K562 (cell line): ENCODE measurements around the gene AFDN. TPM values are rescaled to one million over a fixed set of nuclear protein-coding genes. Genes with fewer than 3 reads are reported as not detected.
A peak's percentile ranks its signal among the peaks of the same experiment; 100 is the strongest.

Source experiments
- HLTF ChIP-seq: fragments of 450-650 bp; IDR thresholded peaks from 2 replicates; pipeline ENCODE4 v1.6.1; 2016
- KAT7 ChIP-seq: sonication (generic); formaldehyde crosslinking; IDR thresholded peaks from 2 replicates; pipeline ENCODE4 v1.8.0; 2022; ENCODE audit warnings: missing genetic modification reagents, mild to moderate bottlenecking, borderline replicate concordance
- KDM1A ChIP-seq, 2 experiments: fragments of 450-650 bp; IDR thresholded peaks; 2 replicates each; pipeline ENCODE4 v1.6.1; 2016; ENCODE audit warnings: mild to moderate bottlenecking in 2 of 2
- KLF13 ChIP-seq: fragments of 450-650 bp; IDR thresholded peaks from 2 replicates; pipeline ENCODE4 v1.6.1; 2016; ENCODE audit warnings: missing genetic modification characterization, low read depth, mild to moderate bottlenecking, missing compliant biosample characterization, moderate library complexity, borderline replicate concordance
- MAZ ChIP-seq, 2 experiments: fragments of 450-650 bp in 1 of 2; sonication (generic) in 1 of 2; formaldehyde crosslinking; IDR thresholded peaks in 1 of 2; conservative IDR thresholded peaks in 1 of 2; 2 replicates each; pipeline versions ENCODE4 v1.4.0 to v1.5.0; 2020; ENCODE audit warnings: mild to moderate bottlenecking in 1 of 2, missing genetic modification reagents in 1 of 2
- NCOR1 ChIP-seq: fragments of 450-650 bp; IDR thresholded peaks from 2 replicates; pipeline ENCODE4 v1.6.1; 2016; ENCODE audit warnings: mild to moderate bottlenecking, moderate library complexity
- NR2C2 ChIP-seq, 2 experiments: fragments of 200-800 bp in 1 of 2; sonication (Bioruptor generic) in 1 of 2; sonication (generic) in 1 of 2; formaldehyde crosslinking in 1 of 2; IDR thresholded peaks; 2 replicates each; pipeline versions ENCODE4 v1.6.1 to v1.8.0; 2016 to 2022; ENCODE audit warnings: mild to moderate bottlenecking in 1 of 2, missing compliant biosample characterization in 1 of 2, missing genetic modification characterization in 1 of 2, missing genetic modification reagents in 1 of 2
- NRF1 ChIP-seq, 2 experiments: fragments of 450-650 bp; IDR thresholded peaks in 1 of 2; conservative IDR thresholded peaks in 1 of 2; 2 replicates each; pipeline ENCODE4 v1.6.1; 2014; ENCODE audit warnings: mild to moderate bottlenecking in 2 of 2
- PKNOX1 ChIP-seq: fragments of 450-650 bp; IDR thresholded peaks from 2 replicates; pipeline ENCODE4 v1.6.1; 2016
- POLR2AphosphoS2 ChIP-seq: IDR thresholded peaks from 2 replicates; pipeline ENCODE4 v1.6.1; 2012; ENCODE audit warnings: low read length, improper control_type of control experiment
- PPARD ChIP-seq: fragments of 250-450 bp; sonication (Bioruptor Pico); IDR thresholded peaks from 2 replicates; pipeline ENCODE4 v1.8.0; 2022; ENCODE audit warnings: inconsistent platforms, mild to moderate bottlenecking, moderate library complexity
- SMARCA4 ChIP-seq: fragments of 450-650 bp; IDR thresholded peaks from 2 replicates; pipeline ENCODE4 v1.6.1; 2016
- SMARCA5 ChIP-seq: fragments of 450-650 bp; IDR thresholded peaks from 2 replicates; pipeline ENCODE4 v1.6.1; 2016
- SMARCE1 ChIP-seq: fragments of 450-650 bp; IDR thresholded peaks from 2 replicates; pipeline ENCODE4 v1.7.1; 2016; ENCODE audit warnings: mild to moderate bottlenecking
- TAL1 ChIP-seq: fragments of 450-650 bp; IDR thresholded peaks from 2 replicates; pipeline ENCODE4 v1.6.1; 2016; ENCODE audit warnings: mild to moderate bottlenecking
- TBL1XR1 ChIP-seq, 2 experiments: IDR thresholded peaks; 2 replicates each; pipeline ENCODE4 v1.6.1; 2012; ENCODE audit warnings: improper control_type of control experiment in 2 of 2, low read length in 2 of 2, mild to moderate bottlenecking in 1 of 2
- TCF3 ChIP-seq: sonication (generic); formaldehyde crosslinking; IDR thresholded peaks from 2 replicates; pipeline ENCODE4 v1.4.0; 2020; ENCODE audit warnings: mild to moderate bottlenecking, missing genetic modification reagents
- ZNF76 ChIP-seq: fragments of 250-450 bp; sonication (Bioruptor Pico); IDR thresholded peaks from 2 replicates; pipeline ENCODE4 v1.4.0; 2020; ENCODE audit warnings: mild to moderate bottlenecking, moderate library complexity, borderline replicate concordance
- polyA plus RNA-seq, 8 experiments: library from polyadenylated mRNA; depleted of rRNA in 4 of 8; stranded (reverse) in 5 of 8; unstranded in 3 of 8; fragments of >200 nt; fragmentation: Nextera tagmentation in 2 of 8; fragmentation: Illumina TruSeq in 1 of 8; extraction: Ambion mirVana in 2 of 8; extraction: Trizol in 1 of 8; gene quantifications; 2 replicates each; pipeline versions ENCODE4 v1.2.1 to v1.2.3, GENCODE V29; 2011 to 2014; ENCODE audit warnings: inconsistent platforms in 1 of 8, missing spikeins in 1 of 8
- total RNA-seq, 7 experiments: library from RNA; depleted of rRNA in 6 of 7; stranded (reverse); fragments of >200 nt in 6 of 7; fragmentation: Illumina TruSeq in 2 of 7; extraction: Trizol in 2 of 7; gene quantifications; 2 replicates each; pipeline versions ENCODE4 v1.2.1 to v1.2.3, GENCODE V29; 2011 to 2021; ENCODE audit warnings: low replicate concordance in 1 of 7
- TF ChIP-seq, protein P1 (sequence below), 2 experiments: IDR thresholded peaks in 1 of 2; conservative IDR thresholded peaks in 1 of 2; 2 replicates each; pipeline ENCODE4 v1.6.1; 2016; ENCODE audit warnings: low read depth in 2 of 2, mild to moderate bottlenecking in 1 of 2, missing compliant biosample characterization in 1 of 2, missing genetic modification characterization in 1 of 2, moderate library complexity in 1 of 2
- TF ChIP-seq, protein P2 (sequence below): sonication (generic); formaldehyde crosslinking; IDR thresholded peaks from 2 replicates; pipeline ENCODE4 v1.8.1; 2023; ENCODE audit warnings: missing genetic modification reagents, mild to moderate bottlenecking, borderline replicate concordance

Gene AFDN
- total and polyA plus RNA-seq, 9 of the 15 experiments (the other 6 are each of a cell fraction or from before 2014, with no cell fraction given), result 7.2 to 129 (median 105) TPM

GRCh38 chr6:167846997-167847606 lies 20.4 kb downstream of the AFDN start (continued):
- TF ChIP-seq ZNF76 (no peak), KAT7 (CRISPR knock-in tag) (no peak), KDM1A (IDR thresholded peaks at IDR 0.05) (peak; percentile 55 to 70; a peak in 3 of 4 replicates), SMARCA5 (0 out of 2 replicates have a peak, but pooled peaks have one; percentile 45), SMARCE1 (peak; percentile 87), PPARD (CRISPR knock-in tag) (no peak), NR2C2 (CRISPR knock-in tag; IDR thresholded peaks at IDR 0.05) (no peak), NR2C2 (tag; IDR thresholded peaks at IDR 0.05) (no peak), TBL1XR1 (IDR thresholded peaks at IDR 0.05; ENCODE audit: low read length in 2 of 2) (peak in 1 of 2 experiments; percentile 45; a peak in 1 of 4 replicates), KLF13 (tag) (no peak), PKNOX1 (peak; percentile 90), MAZ (CRISPR knock-in tag; conservative IDR thresholded peaks at IDR 0.05 in 1 of 2, IDR thresholded peaks at IDR 0.05 in 1 of 2) (no peak), NCOR1 (peak; percentile 47; the same call in 1 of the 2 replicates), NRF1 (conservative IDR thresholded peaks at IDR 0.05 in 1 of 2, IDR thresholded peaks at IDR 0.05 in 1 of 2) (no peak), HLTF (0 out of 2 replicates have a peak, but pooled peaks have one; percentile 23), TCF3 (peak; percentile 55), SMARCA4 (peak; percentile 92), POLR2AphosphoS2 (no peak), TAL1 (peak; percentile 51; the same call in 1 of the 2 replicates)
- TF ChIP-seq, protein P1, sequence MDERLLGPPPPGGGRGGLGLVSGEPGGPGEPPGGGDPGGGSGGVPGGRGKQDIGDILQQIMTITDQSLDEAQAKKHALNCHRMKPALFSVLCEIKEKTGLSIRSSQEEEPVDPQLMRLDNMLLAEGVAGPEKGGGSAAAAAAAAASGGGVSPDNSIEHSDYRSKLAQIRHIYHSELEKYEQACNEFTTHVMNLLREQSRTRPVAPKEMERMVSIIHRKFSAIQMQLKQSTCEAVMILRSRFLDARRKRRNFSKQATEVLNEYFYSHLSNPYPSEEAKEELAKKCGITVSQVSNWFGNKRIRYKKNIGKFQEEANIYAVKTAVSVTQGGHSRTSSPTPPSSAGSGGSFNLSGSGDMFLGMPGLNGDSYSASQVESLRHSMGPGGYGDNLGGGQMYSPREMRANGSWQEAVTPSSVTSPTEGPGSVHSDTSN (CRISPR knock-in tag; IDR thresholded peaks at IDR 0.05; ENCODE audit: low read depth), result no peak
- TF ChIP-seq, protein P1 (tag; conservative IDR thresholded peaks at IDR 0.05; ENCODE audit: low read depth), result peak; percentile 95
- TF ChIP-seq, protein P2, sequence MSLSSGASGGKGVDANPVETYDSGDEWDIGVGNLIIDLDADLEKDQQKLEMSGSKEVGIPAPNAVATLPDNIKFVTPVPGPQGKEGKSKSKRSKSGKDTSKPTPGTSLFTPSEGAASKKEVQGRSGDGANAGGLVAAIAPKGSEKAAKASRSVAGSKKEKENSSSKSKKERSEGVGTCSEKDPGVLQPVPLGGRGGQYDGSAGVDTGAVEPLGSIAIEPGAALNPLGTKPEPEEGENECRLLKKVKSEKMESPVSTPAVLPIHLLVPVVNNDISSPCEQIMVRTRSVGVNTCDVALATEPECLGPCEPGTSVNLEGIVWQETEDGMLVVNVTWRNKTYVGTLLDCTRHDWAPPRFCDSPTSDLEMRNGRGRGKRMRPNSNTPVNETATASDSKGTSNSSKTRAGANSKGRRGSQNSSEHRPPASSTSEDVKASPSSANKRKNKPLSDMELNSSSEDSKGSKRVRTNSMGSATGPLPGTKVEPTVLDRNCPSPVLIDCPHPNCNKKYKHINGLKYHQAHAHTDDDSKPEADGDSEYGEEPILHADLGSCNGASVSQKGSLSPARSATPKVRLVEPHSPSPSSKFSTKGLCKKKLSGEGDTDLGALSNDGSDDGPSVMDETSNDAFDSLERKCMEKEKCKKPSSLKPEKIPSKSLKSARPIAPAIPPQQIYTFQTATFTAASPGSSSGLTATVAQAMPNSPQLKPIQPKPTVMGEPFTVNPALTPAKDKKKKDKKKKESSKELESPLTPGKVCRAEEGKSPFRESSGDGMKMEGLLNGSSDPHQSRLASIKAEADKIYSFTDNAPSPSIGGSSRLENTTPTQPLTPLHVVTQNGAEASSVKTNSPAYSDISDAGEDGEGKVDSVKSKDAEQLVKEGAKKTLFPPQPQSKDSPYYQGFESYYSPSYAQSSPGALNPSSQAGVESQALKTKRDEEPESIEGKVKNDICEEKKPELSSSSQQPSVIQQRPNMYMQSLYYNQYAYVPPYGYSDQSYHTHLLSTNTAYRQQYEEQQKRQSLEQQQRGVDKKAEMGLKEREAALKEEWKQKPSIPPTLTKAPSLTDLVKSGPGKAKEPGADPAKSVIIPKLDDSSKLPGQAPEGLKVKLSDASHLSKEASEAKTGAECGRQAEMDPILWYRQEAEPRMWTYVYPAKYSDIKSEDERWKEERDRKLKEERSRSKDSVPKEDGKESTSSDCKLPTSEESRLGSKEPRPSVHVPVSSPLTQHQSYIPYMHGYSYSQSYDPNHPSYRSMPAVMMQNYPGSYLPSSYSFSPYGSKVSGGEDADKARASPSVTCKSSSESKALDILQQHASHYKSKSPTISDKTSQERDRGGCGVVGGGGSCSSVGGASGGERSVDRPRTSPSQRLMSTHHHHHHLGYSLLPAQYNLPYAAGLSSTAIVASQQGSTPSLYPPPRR (CRISPR knock-in tag), result no peak
